Measurements from ENCODE around the gene CNTN1. TPM values are rescaled to one million over a fixed set of nuclear protein-coding genes. Genes with fewer than 3 reads are reported as not detected.

CNTN1 gene
- total and polyA plus RNA-seq, 10 of the 15 experiments (the other 5 are each of a cell fraction or from before 2014, with no cell fraction given) = 0.06 to 0.14 TPM; not detected in 8

GRCh38 chr12:40988824-40989223 lies 296.6 kb downstream of the CNTN1 start:
- Histone ChIP-seq H3K9ac (ENCODE audit: control insufficient read depth, insufficient read depth, low read length) (no peak overlapping the region), H4K20me1 (ENCODE audit: control insufficient read depth, insufficient read depth) (no peaks in the 10 kb centered on the region), H3K79me2 (ENCODE audit: control insufficient read depth, insufficient read depth, low read length) (no peaks in the 10 kb centered on the region), H3K27ac (ENCODE audit: control insufficient read depth, insufficient read depth) (no peak overlapping the region), H3K27me3 (replicated peaks in 1 of 2; ENCODE audit: control insufficient read depth in 2 of 2, insufficient read depth in 2 of 2, low read length in 1 of 2) (no peaks in the 10 kb centered on the region), H3K4me2 (ENCODE audit: control insufficient read depth, insufficient read depth) (no peak overlapping the region), H3K36me3 (ENCODE audit: control insufficient read depth in 2 of 2, insufficient read depth in 2 of 2, low read length in 1 of 2) (no peaks in the 10 kb centered on the region), H2AFZ (ENCODE audit: control insufficient read depth, low read depth, low read length) (no peak overlapping the region), H3K4me1 (ENCODE audit: control insufficient read depth, insufficient read depth, low read length) (no peaks in the 10 kb centered on the region), H3K9me3 (replicated peaks; ENCODE audit: control insufficient read depth, insufficient read depth, low read length) (no peaks in the 10 kb centered on the region), H3K4me3 (no peak overlapping the region)
- no peak for DNase-seq (ENCODE audit: low read depth, low spot score)
- WGBS (ENCODE audit: insufficient coverage, insufficient replicate concordance, low lambda C conversion rate, missing lambda C conversion rate) = 30% methylated on average over 2 of the region's 2 CpGs
- in situ Hi-C loops (cut with MboI) (no loop called here), intact Hi-C loops (cut with micrococcal nuclease; ENCODE audit: unreplicated experiment) (no loop called here)
- CTCF ChIA-PET = no interaction called here
- no peak for ATAC-seq
- RAD21 ChIA-PET (ENCODE audit: unreplicated experiment) = interaction anchor here (0.5 kb wide), 1 partner anchor 44 kb away, joined by 3 read pairs; no protein-coding TSS in a partner anchor
- no peak for FAIRE-seq
- no peak for TF ChIP-seq HDAC6 (IDR thresholded peaks at IDR 0.05; ENCODE audit: unreplicated experiment)
- POLR2A ChIA-PET = no interaction called here
- SMC1A ChIA-PET (ENCODE audit: uncharacterized antibody, unreplicated experiment) = no interaction called here
- no TSS peak for BruUV-seq (replicated peaks)

- ATAC-seq (peak; percentile 31; the same call in 1 of the 3 replicates), DNase-seq (ENCODE audit: low read depth, low spot score) (no peak), FAIRE-seq (no peak)
- no peak overlapping the region for H3K27ac ChIP-seq (ENCODE audit: control insufficient read depth, insufficient read depth)
- H3K36me3 ChIP-seq (ENCODE audit: control insufficient read depth in 2 of 2, insufficient read depth in 2 of 2, low read length in 1 of 2) = no peaks in the 10 kb centered on the region
- intact Hi-C loops (cut with micrococcal nuclease; ENCODE audit: unreplicated experiment) = no loop called here
- 2% methylated on average over 3 of the region's 3 CpGs for WGBS (ENCODE audit: insufficient coverage, insufficient replicate concordance, low lambda C conversion rate, missing lambda C conversion rate)
- POLR2A ChIA-PET = no interaction called here
- RAD21 ChIA-PET (ENCODE audit: unreplicated experiment) = no interaction called here
- no peaks in the 10 kb centered on the region for H3K9me3 ChIP-seq (replicated peaks; ENCODE audit: control insufficient read depth, insufficient read depth, low read length)
- BruUV-seq (replicated peaks) = no TSS peak
- SMC1A ChIA-PET (ENCODE audit: uncharacterized antibody, unreplicated experiment) = interaction anchor here (1.2 kb wide), 1 partner anchor 17 kb away, joined by 3 read pairs; no protein-coding TSS in a partner anchor
- no peaks in the 10 kb centered on the region for H3K4me1 ChIP-seq (ENCODE audit: control insufficient read depth, insufficient read depth, low read length)
- in situ Hi-C loops (cut with MboI) = no loop called here
- H2AFZ ChIP-seq (ENCODE audit: control insufficient read depth, low read depth, low read length) = no peak overlapping the region
- no peak overlapping the region for H3K9ac ChIP-seq (ENCODE audit: control insufficient read depth, insufficient read depth, low read length)
- peak; percentile 65; the same call in 1 of the 2 replicates for TF ChIP-seq SPI1 (IDR thresholded peaks at IDR 0.05; ENCODE audit: borderline replicate concordance, insufficient read depth, low read depth, low read length)
- TF ChIP-seq NR2F1 (conservative IDR thresholded peaks at IDR 0.05) = 0 out of 2 replicates have a peak, but pooled peaks have one; percentile 24
- TF ChIP-seq CTCF (IDR thresholded peaks at IDR 0.05 in 2 of 3, conservative IDR thresholded peaks at IDR 0.05 in 1 of 3; ENCODE audit: control insufficient read depth in 2 of 3, extremely low read depth in 1 of 3, insufficient read depth in 1 of 3, low read depth in 3 of 3, low read length in 3 of 3) = no peak
- H3K4me3 ChIP-seq = no peak overlapping the region
- no peaks in the 10 kb centered on the region for H3K27me3 ChIP-seq (replicated peaks in 1 of 2; ENCODE audit: control insufficient read depth in 2 of 2, insufficient read depth in 2 of 2, low read length in 1 of 2)
- no peaks in the 10 kb centered on the region for H3K79me2 ChIP-seq (ENCODE audit: control insufficient read depth, insufficient read depth, low read length)
- H4K20me1 ChIP-seq (ENCODE audit: control insufficient read depth, insufficient read depth) = no peaks in the 10 kb centered on the region
- no peak overlapping the region for H3K4me2 ChIP-seq (ENCODE audit: control insufficient read depth, insufficient read depth)
- CTCF ChIA-PET = no interaction called here
Observed at GRCh38 chr12:40989785-40990184, 297.5 kb downstream of the CNTN1 start.
